Activated naive CD4-positive, alpha-beta T cell treated with anti-CD3 and anti-CD28 coated beads for 36 hours (primary cell): ENCODE measurements around the gene METAP1. TPM values are rescaled to one million over a fixed set of nuclear protein-coding genes. Genes with fewer than 3 reads are reported as not detected.

Experiments
- CTCF ChIA-PET: fragments of 350-600 bp; sonication (Branson Sonifier 250); formaldehyde crosslinking; loops from one replicate; lab custom pipeline; 2021; ENCODE audit warnings: antibody characterized with exemption; lab: Charles Lee
- DNase-seq: peaks from one replicate; pipeline ENCODE4 v3.0.0-alpha.2; 2020
- H3K27ac Mint-ChIP-seq: one replicate; pipeline ENCODE4 v1.8.0; 2021; ENCODE audit warnings: mild to moderate bottlenecking, mixed read lengths
- H3K27me3 Mint-ChIP-seq: one replicate; pipeline ENCODE4 v1.8.0; 2021; ENCODE audit warnings: low read depth, mixed read lengths
- H3K36me3 Mint-ChIP-seq: one replicate; pipeline ENCODE4 v1.8.0; 2021; ENCODE audit warnings: low read depth, mixed read lengths
- H3K4me1 Mint-ChIP-seq: one replicate; pipeline ENCODE4 v1.8.0; 2021; ENCODE audit warnings: low read depth, mixed read lengths
- H3K4me3 Mint-ChIP-seq: one replicate; pipeline ENCODE4 v1.8.0; 2021; ENCODE audit warnings: mild to moderate bottlenecking, moderate library complexity, mixed read lengths
- H3K9me3 Mint-ChIP-seq: one replicate; pipeline ENCODE4 v1.8.0; 2021; ENCODE audit warnings: mixed read lengths
- intact Hi-C: fragments of 100-400 bp; cut with micrococcal nuclease; formaldehyde crosslinking; loops from one replicate; pipeline ENCODE4 v1.15.1; 2023
- total RNA-seq, 2 experiments: library from RNA; stranded (reverse); gene quantifications; one replicate each; pipeline ENCODE4 v1.2.3, GENCODE V29; 2021

The METAP1 gene
- total RNA-seq, 2 experiments from 2014 or later: 65.6 to 70.1 TPM

DNA sequence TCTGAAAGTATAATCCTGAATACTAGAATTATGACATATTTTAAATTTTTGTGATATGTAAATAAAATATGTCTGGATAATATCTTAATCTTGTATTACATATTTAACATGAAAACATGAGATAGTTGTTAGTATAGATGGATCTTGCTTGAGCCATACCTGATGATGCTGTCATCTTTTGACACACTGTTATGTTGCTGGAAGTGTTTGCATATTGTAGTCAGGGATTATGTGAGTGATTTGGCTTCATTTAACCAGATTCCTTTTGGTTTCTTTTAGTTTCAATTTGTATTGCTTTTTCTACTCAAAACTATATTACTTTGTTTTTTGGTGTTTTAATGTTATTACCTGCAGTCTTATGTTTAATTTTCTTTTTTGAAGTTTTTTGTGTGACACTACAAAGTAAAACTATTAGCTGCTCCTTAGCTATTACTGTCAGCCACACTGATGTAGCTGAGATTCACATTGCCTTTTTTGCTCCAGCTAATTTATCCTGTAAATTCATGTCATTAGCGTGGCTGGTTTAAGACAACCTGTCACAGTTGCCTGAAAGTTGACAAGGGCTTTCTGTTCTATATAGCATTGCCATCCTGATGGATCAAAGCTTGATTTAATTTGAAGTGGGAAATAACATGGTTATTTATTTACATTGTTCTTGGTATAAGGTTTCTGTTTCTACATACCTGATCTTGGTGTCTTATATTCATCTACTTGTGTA is 33.7 kb downstream of the METAP1 start:
- Mint-ChIP-seq H3K27ac (no peak overlapping the region), H3K4me3 (no peak overlapping the region), H3K9me3 (no peaks in the 10 kb centered on the region), H3K27me3 (no peaks in the 10 kb centered on the region), H3K4me1 (peaks cover 53% of the 10 kb centered on the region), H3K36me3 (peaks cover 17% of the 10 kb centered on the region)
- DNase-seq: no peak
- intact Hi-C loops: loop anchor here (2.0 kb wide), 1 partner anchor 32 kb away; no protein-coding TSS in a partner anchor
- CTCF ChIA-PET: interaction anchor here (0.5 to 1.7 kb wide), 3 partner anchors 27 to 272 kb away, joined by 3 to 8 read pairs (median 3); no protein-coding TSS in a partner anchor

DNA sequence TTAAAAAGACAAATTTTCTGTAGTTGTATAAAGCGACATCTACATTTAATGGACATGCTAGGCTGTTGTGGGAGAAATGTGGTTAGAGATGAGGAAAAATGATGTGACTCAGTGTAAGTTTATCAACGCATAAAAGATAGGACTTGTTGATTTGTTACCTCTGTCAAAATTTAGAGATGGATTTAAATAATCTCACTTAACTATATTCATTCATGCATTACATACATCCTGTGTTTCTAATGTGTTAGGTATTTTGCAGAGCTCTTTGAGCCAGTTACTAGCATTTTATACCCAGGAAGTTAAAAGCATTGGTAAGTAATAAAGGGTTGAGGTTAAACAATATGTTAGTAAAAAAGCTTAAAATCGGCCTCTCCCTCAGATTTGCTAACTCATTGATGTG is 34.3 kb downstream of the METAP1 start:
- no peak overlapping the region for H3K4me3 Mint-ChIP-seq
- H3K27ac Mint-ChIP-seq: no peak overlapping the region

DNA sequence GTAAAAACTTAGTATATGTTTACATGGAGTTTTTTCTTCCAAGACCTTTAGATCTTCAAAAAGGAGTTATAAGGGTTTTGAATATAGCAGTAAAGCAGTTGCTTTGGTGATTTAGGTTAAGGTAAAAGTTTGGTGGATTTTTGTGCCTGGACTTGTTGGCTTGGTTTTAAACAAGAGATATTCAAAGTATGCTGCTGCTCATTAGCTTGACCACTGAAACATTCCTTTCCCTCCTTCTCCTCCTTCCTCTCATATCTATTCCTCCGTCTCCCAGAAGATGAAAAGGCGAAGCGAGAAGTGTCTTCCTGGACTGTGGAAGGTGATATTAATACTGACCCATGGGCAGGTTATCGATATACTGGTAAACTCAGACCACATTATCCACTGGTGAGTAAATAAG is 38.4 kb downstream of the METAP1 start:
- peaks cover 48% of the 10 kb centered on the region for H3K36me3 Mint-ChIP-seq
- H3K4me1 Mint-ChIP-seq: peaks cover 16% of the 10 kb centered on the region
- intact Hi-C loops: no loop called here
- H3K27me3 Mint-ChIP-seq: no peaks in the 10 kb centered on the region
- no peak overlapping the region for H3K4me3 Mint-ChIP-seq
- no peak for DNase-seq
- no peak overlapping the region for H3K27ac Mint-ChIP-seq
- CTCF ChIA-PET: no interaction called here
- peaks cover 9% of the 10 kb centered on the region for H3K9me3 Mint-ChIP-seq

More for the DNA sequence above, 34.3 kb downstream of the METAP1 start:
- DNase-seq: no peak
- Mint-ChIP-seq H3K9me3 (no peaks in the 10 kb centered on the region), H3K36me3 (peaks cover 20% of the 10 kb centered on the region), H3K4me1 (peaks cover 46% of the 10 kb centered on the region), H3K27me3 (no peaks in the 10 kb centered on the region)
- CTCF ChIA-PET: interaction anchor here (0.8 to 1.7 kb wide), 3 partner anchors 26 to 40 kb away, joined by 3 to 8 read pairs (median 5); partner anchors contain the start of gene METAP1
- intact Hi-C loops: loop anchor here (2.0 kb wide), 2 partner anchors 23 to 33 kb away; no protein-coding TSS in a partner anchor

DNA sequence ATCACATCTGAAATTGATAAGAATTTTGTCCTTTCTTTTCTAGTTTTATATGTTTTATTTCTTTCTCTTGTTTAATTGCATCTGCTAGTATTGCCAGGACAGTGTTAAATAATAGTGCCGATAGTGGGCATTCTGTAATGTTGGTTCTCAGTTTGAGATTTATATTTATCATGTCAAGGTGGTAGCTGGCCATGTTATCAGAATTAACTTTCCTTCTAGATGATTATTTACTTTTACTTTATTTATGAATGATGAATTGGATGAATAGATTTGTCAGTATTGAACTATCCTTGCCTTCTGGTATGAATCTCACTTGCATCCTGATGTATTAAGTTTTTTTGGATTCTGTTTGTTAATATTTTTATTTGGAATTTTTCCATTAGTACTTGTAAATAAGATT is 42.7 kb downstream of the METAP1 start:
- Mint-ChIP-seq H3K27me3 (no peaks in the 10 kb centered on the region), H3K27ac (no peak overlapping the region), H3K36me3 (peaks cover 48% of the 10 kb centered on the region), H3K4me1 (peaks cover 11% of the 10 kb centered on the region), H3K4me3 (no peak overlapping the region), H3K9me3 (peaks cover 9% of the 10 kb centered on the region)
- DNase-seq: no peak
- intact Hi-C loops: no loop called here
- CTCF ChIA-PET: no interaction called here

DNA sequence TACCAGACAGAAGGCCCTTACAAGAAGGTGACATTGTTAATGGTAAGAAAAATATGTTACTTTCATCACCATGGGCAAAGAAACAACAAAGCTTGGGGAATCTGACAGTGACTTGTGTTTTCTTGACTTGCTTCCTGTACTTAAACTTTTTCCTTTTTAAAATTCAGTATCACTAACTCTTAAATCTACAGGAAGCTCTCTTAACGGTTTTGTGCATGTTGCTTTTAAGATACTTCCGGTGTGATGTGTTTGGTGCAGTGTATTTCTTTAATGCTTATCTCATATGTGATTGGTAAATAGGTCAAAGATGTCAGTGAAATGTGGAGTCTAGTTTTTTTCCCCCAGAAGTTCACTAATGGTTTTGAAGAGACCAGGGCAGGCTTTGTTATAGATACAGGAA is 47.8 kb downstream of the METAP1 start:
- Mint-ChIP-seq H3K9me3 (no peaks in the 10 kb centered on the region), H3K36me3 (peaks cover 27% of the 10 kb centered on the region), H3K27ac (peak overlapping the region; percentile 82), H3K4me1 (peaks cover 16% of the 10 kb centered on the region), H3K27me3 (no peaks in the 10 kb centered on the region), H3K4me3 (no peak overlapping the region)
- DNase-seq: no peak
- intact Hi-C loops: loop anchor here (1.0 kb wide), 1 partner anchor 10 kb away; no protein-coding TSS in a partner anchor
- CTCF ChIA-PET: interaction anchor here (0.9 to 1.3 kb wide), 3 partner anchors 11 to 269 kb away, joined by 3 to 11 read pairs (median 5); no protein-coding TSS in a partner anchor

DNA sequence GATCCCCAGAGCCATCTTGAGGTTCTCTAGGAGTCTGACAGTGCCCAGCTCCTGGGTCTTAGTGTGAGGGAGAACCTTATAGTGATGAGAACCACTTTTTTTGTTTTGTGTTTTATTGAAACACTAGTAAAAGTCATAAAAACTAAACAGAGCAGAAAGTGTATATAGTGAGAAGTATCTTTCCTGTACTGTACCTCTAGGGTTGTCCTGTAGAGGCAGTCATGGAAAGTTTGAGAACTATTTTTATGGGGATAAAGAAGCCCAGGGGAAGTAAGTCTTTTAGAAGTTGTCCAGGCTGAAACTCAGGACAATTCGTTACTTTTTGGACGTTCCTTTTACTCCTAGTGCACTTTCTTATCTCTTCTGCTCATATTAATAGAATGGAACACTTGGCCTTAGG is 52.2 kb downstream of the METAP1 start:
- H3K27me3 Mint-ChIP-seq: no peaks in the 10 kb centered on the region
- intact Hi-C loops: no loop called here
- CTCF ChIA-PET: interaction anchor here (1.5 to 1.8 kb wide), 2 partner anchors 9 to 52 kb away, joined by 3 to 9 read pairs; partner anchors contain the start of gene METAP1
- H3K9me3 Mint-ChIP-seq: no peaks in the 10 kb centered on the region
- no peak overlapping the region for H3K4me3 Mint-ChIP-seq
- DNase-seq: no peak
- H3K36me3 Mint-ChIP-seq: peaks cover 43% of the 10 kb centered on the region
- peaks cover 21% of the 10 kb centered on the region for H3K4me1 Mint-ChIP-seq
- no peak overlapping the region for H3K27ac Mint-ChIP-seq

DNA sequence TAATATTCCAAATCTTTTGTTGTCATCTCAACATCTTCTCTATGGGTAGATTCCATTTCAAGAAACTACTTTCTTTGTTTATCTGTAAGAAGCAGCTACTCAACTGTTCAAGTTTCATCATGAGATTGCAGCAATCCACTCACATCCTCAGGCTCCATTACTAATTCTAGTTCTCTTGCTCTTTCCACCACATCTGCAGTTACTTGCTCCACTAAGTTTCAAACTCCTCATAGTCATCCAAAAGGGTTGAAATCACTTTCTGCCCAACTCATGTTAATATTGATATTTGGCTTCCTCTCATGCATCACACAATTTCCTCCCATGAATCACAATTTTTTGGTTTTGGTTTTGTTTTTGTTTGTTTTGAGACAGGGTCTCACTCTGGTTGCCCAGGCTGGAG is 57.4 kb downstream of the METAP1 start:
- Mint-ChIP-seq H3K9me3 (no peaks in the 10 kb centered on the region), H3K4me1 (peaks cover 44% of the 10 kb centered on the region), H3K27me3 (no peaks in the 10 kb centered on the region), H3K27ac (peak overlapping the region; percentile 67), H3K36me3 (peaks cover 42% of the 10 kb centered on the region), H3K4me3 (no peak overlapping the region)
- intact Hi-C loops: loop anchor here (1.0 to 10.0 kb wide), 6 partner anchors 10 to 788 kb away; partner anchors contain the start of gene RAP1GDS1
- peak; percentile 12 for DNase-seq
- CTCF ChIA-PET: interaction anchor here (1.4 to 6.9 kb wide), 2 partner anchors 58 to 103 kb away, joined by 3 to 162 read pairs; partner anchors contain the start of gene METAP1

DNA sequence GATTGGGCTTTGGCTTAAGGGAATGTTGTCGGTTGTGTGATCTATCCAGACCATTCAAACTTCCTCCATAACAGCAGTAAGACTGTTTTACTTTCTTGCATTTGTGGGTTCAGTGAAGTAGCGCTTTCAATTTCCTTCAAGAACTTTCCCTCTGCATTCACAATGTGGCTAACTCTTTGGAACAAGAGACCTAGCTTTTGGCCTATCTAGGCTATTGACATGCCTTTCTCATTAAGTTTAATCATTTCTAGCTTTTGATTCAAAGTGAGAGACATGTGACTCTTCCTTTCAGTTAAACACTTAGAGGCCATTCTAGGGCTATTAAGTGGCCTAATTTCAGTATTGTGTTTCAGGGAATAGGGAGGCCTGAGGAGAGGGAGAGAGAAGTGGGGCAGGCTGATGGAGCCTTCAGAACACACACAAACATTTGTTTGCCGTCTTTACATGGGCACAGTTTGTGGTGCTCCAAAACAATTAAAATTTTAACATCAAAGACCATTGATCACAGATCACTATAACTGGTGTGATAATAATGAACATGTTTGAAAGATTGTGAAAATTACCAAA is 59.0 kb downstream of the METAP1 start:
- H3K36me3 Mint-ChIP-seq: peaks cover 37% of the 10 kb centered on the region
- no peak overlapping the region for H3K4me3 Mint-ChIP-seq
- intact Hi-C loops: loop anchor here (2.0 to 10.0 kb wide), 3 partner anchors 452 to 790 kb away; partner anchors contain the start of gene RAP1GDS1
- no peaks in the 10 kb centered on the region for H3K9me3 Mint-ChIP-seq
- no peak for DNase-seq
- peak overlapping the region; percentile 50 for H3K27ac Mint-ChIP-seq
- CTCF ChIA-PET: interaction anchor here (0.6 to 6.9 kb wide), 4 partner anchors 11 to 264 kb away, joined by 3 to 162 read pairs (median 4); partner anchors contain the start of gene METAP1
- peaks cover 44% of the 10 kb centered on the region for H3K4me1 Mint-ChIP-seq
- H3K27me3 Mint-ChIP-seq: no peaks in the 10 kb centered on the region

DNA sequence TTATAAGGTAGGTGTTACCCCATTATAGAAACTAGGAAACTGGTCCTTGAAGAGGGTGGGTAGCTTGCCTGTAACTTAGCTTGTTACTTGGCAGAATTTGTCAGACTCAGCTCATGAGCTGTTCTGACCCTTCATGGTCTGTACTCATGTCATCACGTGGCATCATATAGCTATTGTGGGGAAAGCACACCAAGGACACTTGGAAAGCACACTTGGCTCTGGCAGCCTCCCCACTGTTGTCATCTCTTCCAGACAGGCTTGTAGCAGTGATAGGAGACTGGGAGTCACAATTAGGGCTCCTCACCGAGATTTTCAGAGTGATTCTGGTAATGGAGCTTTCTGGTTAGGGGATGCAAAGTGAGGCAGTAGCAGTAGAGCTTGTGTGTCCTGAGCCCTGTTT is 62.7 kb downstream of the METAP1 start:
- H3K9me3 Mint-ChIP-seq: no peaks in the 10 kb centered on the region
- H3K4me3 Mint-ChIP-seq: no peak overlapping the region
- H3K27ac Mint-ChIP-seq: no peak overlapping the region
- H3K4me1 Mint-ChIP-seq: peaks cover 32% of the 10 kb centered on the region
- DNase-seq: no peak
- H3K36me3 Mint-ChIP-seq: peaks cover 20% of the 10 kb centered on the region
- intact Hi-C loops: loop anchor here (10.0 kb wide), 1 partner anchor 793 kb away; the partner anchor contains the start of gene RAP1GDS1
- no peaks in the 10 kb centered on the region for H3K27me3 Mint-ChIP-seq
- CTCF ChIA-PET: interaction anchor here (1.6 to 6.9 kb wide), 2 partner anchors 9 to 63 kb away, joined by 6 to 162 read pairs; partner anchors contain the start of gene METAP1

DNA sequence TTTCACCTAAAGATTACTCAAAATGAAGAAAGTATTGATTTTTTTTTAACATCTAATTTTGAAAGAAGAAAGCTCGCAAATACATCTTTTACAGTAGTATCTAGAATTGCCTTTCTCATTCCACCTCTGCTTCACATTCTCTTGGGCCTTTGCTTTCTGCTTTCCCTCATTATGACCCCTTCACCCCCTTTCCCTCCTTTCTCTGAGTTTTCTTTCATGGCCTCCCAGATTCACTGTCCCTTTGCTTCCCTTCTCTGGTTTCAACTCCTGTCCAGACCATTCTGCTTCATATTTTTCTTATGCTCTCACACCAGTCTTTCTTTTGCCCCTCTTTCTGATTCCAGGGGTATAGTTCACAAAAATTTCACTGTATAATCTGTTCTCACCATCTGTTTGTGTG is 64.0 kb downstream of the METAP1 start:
- intact Hi-C loops: loop anchor here (10.0 kb wide), 1 partner anchor 795 kb away; the partner anchor contains the start of gene RAP1GDS1
- Mint-ChIP-seq H3K9me3 (no peaks in the 10 kb centered on the region), H3K4me1 (peaks cover 21% of the 10 kb centered on the region), H3K36me3 (peaks cover 20% of the 10 kb centered on the region), H3K27ac (no peak overlapping the region), H3K27me3 (no peaks in the 10 kb centered on the region), H3K4me3 (no peak overlapping the region)
- no peak for DNase-seq
- CTCF ChIA-PET: no interaction called here

DNA sequence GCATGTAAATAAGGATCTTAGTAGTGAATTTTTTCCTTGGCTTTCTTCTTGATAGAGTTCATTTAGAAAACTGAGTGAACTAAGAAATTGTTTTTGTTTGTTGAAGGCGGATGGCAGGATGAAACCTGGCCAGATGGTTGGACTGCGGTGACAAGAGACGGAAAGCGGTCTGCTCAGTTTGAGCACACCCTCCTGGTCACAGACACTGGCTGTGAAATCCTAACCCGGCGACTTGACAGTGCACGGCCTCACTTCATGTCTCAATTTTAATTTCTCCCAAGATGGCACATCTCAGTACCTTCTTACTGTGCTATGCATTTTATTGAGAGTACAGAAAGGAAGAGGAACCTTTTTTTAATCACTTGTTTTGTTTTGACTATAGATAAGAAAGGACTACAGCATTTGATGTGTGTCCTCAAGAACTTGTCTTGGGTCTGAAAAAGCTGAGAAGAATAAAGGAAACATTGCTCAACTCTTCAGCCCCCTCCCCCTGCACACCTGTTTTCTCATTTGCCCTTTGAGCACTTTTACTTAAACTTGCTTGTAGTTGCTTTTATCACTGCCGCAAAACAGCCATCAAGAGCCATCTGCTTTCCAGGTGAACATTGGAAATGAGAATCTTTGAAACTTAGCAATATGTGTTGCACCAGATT is 65.7 kb downstream of the METAP1 start:
- H3K27ac Mint-ChIP-seq: peak overlapping the region; percentile 44
- CTCF ChIA-PET: interaction anchor here (0.6 kb wide), 1 partner anchor 316 kb away, joined by 5 read pairs; no protein-coding TSS in a partner anchor
- no peak for DNase-seq
- peaks cover 7% of the 10 kb centered on the region for H3K4me1 Mint-ChIP-seq
- intact Hi-C loops: no loop called here
- no peak overlapping the region for H3K4me3 Mint-ChIP-seq
- no peaks in the 10 kb centered on the region for H3K27me3 Mint-ChIP-seq
- H3K9me3 Mint-ChIP-seq: peaks cover 2% of the 10 kb centered on the region
- H3K36me3 Mint-ChIP-seq: peaks cover 31% of the 10 kb centered on the region

DNA sequence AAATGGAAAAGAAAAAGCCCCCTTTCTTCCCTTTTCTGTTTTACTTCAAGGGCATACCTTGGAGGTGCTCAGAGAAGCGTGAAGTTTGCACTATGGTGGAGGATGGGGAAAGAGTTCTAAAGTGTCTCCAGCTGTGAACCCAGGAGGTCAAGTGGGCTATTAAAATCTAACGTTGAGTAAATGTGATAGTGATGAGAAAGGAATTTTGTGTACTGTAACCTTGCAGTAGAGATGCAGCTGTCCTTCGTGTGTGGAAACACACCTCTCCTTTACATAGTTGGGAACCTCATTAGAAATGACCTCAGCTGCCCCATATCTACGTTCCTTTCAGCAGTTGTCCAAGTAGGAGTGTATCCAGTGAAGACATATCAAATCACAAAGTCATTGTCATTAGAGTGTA is 66.6 kb downstream of the METAP1 start:
- CTCF ChIA-PET: no interaction called here
- no peaks in the 10 kb centered on the region for H3K27me3 Mint-ChIP-seq

More for the DNA sequence above, 66.6 kb downstream of the METAP1 start:
- H3K4me3 Mint-ChIP-seq: no peak overlapping the region
- no peak for DNase-seq
- H3K36me3 Mint-ChIP-seq: peaks cover 33% of the 10 kb centered on the region
- H3K4me1 Mint-ChIP-seq: peaks cover 6% of the 10 kb centered on the region
- no peak overlapping the region for H3K27ac Mint-ChIP-seq
- H3K9me3 Mint-ChIP-seq: peaks cover 2% of the 10 kb centered on the region
- intact Hi-C loops: no loop called here
